IMR-90 (cell line): ENCODE data around the gene HMCN1. TPM values are rescaled to one million over a fixed set of nuclear protein-coding genes. Genes with fewer than 3 reads are reported as not detected.

Source experiments
- ATAC-seq: fragments of 200-7000 bp; cut with Tn5 transposase; 2 replicates; pipeline ENCODE4 v1.9.1; 2020; ENCODE audit warnings: low read depth, mild to moderate bottlenecking, moderate library complexity
- BruUV-seq: library from RNA; stranded (reverse); fragments of 400-500 nt; replicated peaks from 2 replicates; lab custom pipeline; 2021; lab: Mats Ljungman, UMichigan
- CTCF ChIA-PET: fragments of 300-600 bp; formaldehyde crosslinking; extraction: SDS; loops from one replicate; lab custom pipeline; 2021; ENCODE audit warnings: antibody characterized with exemption; lab: Yijun Ruan, JAX
- POLR2A ChIA-PET: fragments of 300-600 bp; sonication (Branson Sonifier 250); formaldehyde crosslinking; loops from one replicate; lab custom pipeline; 2022; ENCODE audit warnings: antibody characterized with exemption; ENCODE audit not compliant: unreplicated experiment; lab: Charles Lee
- DNase-seq: peaks from one replicate; pipeline ENCODE4 v3.0.0; 2013
- H2AFZ ChIP-seq: replicated peaks from 2 replicates; pipeline ENCODE3; 2013; ENCODE audit warnings: low read length, mild to moderate bottlenecking; ENCODE audit not compliant: poor library complexity
- H2AK5ac ChIP-seq: 2 replicates; pipeline ENCODE4 v1.6.1; 2013; ENCODE audit warnings: low read depth, low read length, inconsistent platforms
- H2AK9ac ChIP-seq: replicated peaks from 2 replicates; pipeline ENCODE3; 2013; ENCODE audit warnings: mild to moderate bottlenecking, low read depth, low read length, moderate library complexity; ENCODE audit not compliant: poor library complexity
- H2BK120ac ChIP-seq: 2 replicates; pipeline ENCODE4 v1.6.1; 2013; ENCODE audit warnings: low read depth, low read length, inconsistent platforms
- H2BK15ac ChIP-seq: 3 replicates; pipeline ENCODE4 v1.6.1; 2013; ENCODE audit warnings: low read depth, low read length, inconsistent platforms
- H2BK20ac ChIP-seq: 2 replicates; pipeline ENCODE4 v1.6.1; 2013; ENCODE audit warnings: low read depth, mild to moderate bottlenecking, inconsistent platforms, low read length, moderate library complexity
- H2BK5ac ChIP-seq: 2 replicates; pipeline ENCODE4 v1.6.1; 2013; ENCODE audit warnings: mild to moderate bottlenecking, low read depth, low read length, inconsistent platforms; ENCODE audit not compliant: poor library complexity, severe bottlenecking
- H3K14ac ChIP-seq: replicated peaks from 2 replicates; pipeline ENCODE4 v1.6.1; 2013; ENCODE audit warnings: low read depth, low read length, inconsistent platforms
- H3K18ac ChIP-seq: 2 replicates; pipeline ENCODE4 v1.6.1; 2013; ENCODE audit warnings: low read depth, low read length, control low read depth
- H3K23ac ChIP-seq: 2 replicates; pipeline ENCODE4 v1.6.1; 2013; ENCODE audit warnings: low read depth, low read length, inconsistent platforms
- H3K27ac ChIP-seq: 2 replicates; pipeline ENCODE4 v1.5.1; 2013; ENCODE audit warnings: mild to moderate bottlenecking, control low read depth, low read length; ENCODE audit not compliant: insufficient read depth
- H3K27me3 ChIP-seq: 2 replicates; pipeline ENCODE4 v1.6.1; 2013; ENCODE audit warnings: low read length; ENCODE audit not compliant: control insufficient read depth, insufficient read depth
- H3K36me3 ChIP-seq: 2 replicates; pipeline ENCODE4 v1.6.1; 2013; ENCODE audit warnings: low read length, mixed read lengths; ENCODE audit not compliant: control insufficient read depth, insufficient read depth
- H3K4ac ChIP-seq: 2 replicates; pipeline ENCODE4 v1.6.1; 2013; ENCODE audit warnings: low read depth, low read length, inconsistent platforms
- H3K4me1 ChIP-seq: 2 replicates; pipeline ENCODE4 v1.6.1; 2013; ENCODE audit warnings: low read length, mixed read lengths; ENCODE audit not compliant: control insufficient read depth, insufficient read depth
- H3K4me2 ChIP-seq: 2 replicates; pipeline ENCODE4 v1.6.1; 2013; ENCODE audit warnings: low read depth, mild to moderate bottlenecking, control low read depth, low read length, moderate library complexity
- H3K4me3 ChIP-seq: 2 replicates; pipeline ENCODE4 v1.5.1; 2013; ENCODE audit warnings: low read depth, mild to moderate bottlenecking, control low read depth, low read length, moderate library complexity; ENCODE audit not compliant: insufficient read depth
- H3K56ac ChIP-seq: 2 replicates; pipeline ENCODE4 v1.6.1; 2013; ENCODE audit warnings: low read length, inconsistent platforms; ENCODE audit not compliant: insufficient read depth; ENCODE audit errors: extremely low read depth
- H3K79me1 ChIP-seq, 2 experiments: 2 replicates each; pipeline ENCODE4 v1.6.1; 2013; ENCODE audit warnings: low read length in 2 of 2, inconsistent platforms in 1 of 2, low read depth in 1 of 2
- H3K9ac ChIP-seq: 2 replicates; pipeline ENCODE4 v1.6.1; 2013; ENCODE audit warnings: low read depth, low read length, control low read depth
- H3K9me1 ChIP-seq: 2 replicates; pipeline ENCODE4 v1.6.1; 2013; ENCODE audit warnings: low read length, inconsistent platforms; ENCODE audit not compliant: insufficient read depth
- H3K9me3 ChIP-seq: 2 replicates; pipeline ENCODE4 v1.6.1; 2013; ENCODE audit warnings: low read length; ENCODE audit not compliant: control insufficient read depth, insufficient read depth
- H4K20me1 ChIP-seq: 2 replicates; pipeline ENCODE4 v1.6.1; 2013; ENCODE audit warnings: low read length, inconsistent platforms; ENCODE audit not compliant: insufficient read depth
- H4K5ac ChIP-seq: 2 replicates; pipeline ENCODE4 v1.6.1; 2013; ENCODE audit warnings: mild to moderate bottlenecking, low read depth, low read length, control low read depth
- H4K8ac ChIP-seq, 2 experiments: 2 replicates each; pipeline ENCODE4 v1.6.1; 2013; ENCODE audit warnings: low read depth in 2 of 2, low read length in 2 of 2, control low read depth in 1 of 2, inconsistent platforms in 1 of 2
- H4K91ac ChIP-seq: 2 replicates; pipeline ENCODE4 v1.6.1; 2013; ENCODE audit warnings: low read depth, low read length, inconsistent platforms; ENCODE audit not compliant: insufficient read depth
- MXI1 ChIP-seq: IDR thresholded peaks from 2 replicates; pipeline ENCODE4 v1.6.1; 2012; ENCODE audit warnings: low read depth, mild to moderate bottlenecking, low read length, moderate library complexity, borderline replicate concordance
- RFX5 ChIP-seq: IDR thresholded peaks from 2 replicates; pipeline ENCODE4 v1.8.0; 2012; ENCODE audit warnings: low read depth, mild to moderate bottlenecking, low read length, moderate library complexity
- USF2 ChIP-seq: fragments of 150-350 bp; IDR thresholded peaks from 2 replicates; pipeline ENCODE4 v1.6.1; 2017; ENCODE audit warnings: mild to moderate bottlenecking, antibody characterized with exemption, low read length, low read depth
- WGBS, 2 experiments: methylation state at CpG; one replicate each; pipeline versions ENCODE4 v1.1.5 to v1.1.7; 2013; ENCODE audit warnings: missing lambda C conversion rate in 2 of 2; ENCODE audit not compliant: insufficient read length in 1 of 2; ENCODE audit errors: extremely low coverage in 2 of 2; 5-methylcytosine and 5-hydroxymethylcytosine counted together
- dilution Hi-C: fragments of 300-500 bp; cut with HindIII; formaldehyde crosslinking; loops from one replicate; pipeline ENCODE4 v1.14.3; 2018; ENCODE audit warnings: low sequenced_read_pairs; ENCODE audit not compliant: unreplicated experiment
- in situ Hi-C: fragments of 300-500 bp; cut with MboI; formaldehyde crosslinking; loops from 3 replicates; pipeline ENCODE4 v1.14.3; 2019; ENCODE audit warnings: low sequenced_read_pairs, inconsistent platforms, mixed read lengths
- intact Hi-C: fragments of 100-400 bp; cut with micrococcal nuclease; formaldehyde crosslinking; loops from 2 replicates; pipeline ENCODE4 v1.10.0; 2022
- polyA plus RNA-seq, 3 experiments: library from polyadenylated mRNA; depleted of rRNA; stranded (reverse); fragments of >200 nt; gene quantifications; 2 replicates each; pipeline ENCODE4 v1.2.3, GENCODE V29; 2012; ENCODE audit warnings: low replicate concordance in 1 of 3
- total RNA-seq: library from RNA; depleted of rRNA; stranded (reverse); fragments of >200 nt; gene quantifications from 2 replicates; pipeline ENCODE4 v1.2.3, GENCODE V29; 2012

HMCN1 gene
- total and polyA plus RNA-seq, 2 of the 4 experiments (the other 2 are of a cell fraction) = 6.1 to 11.7 TPM

- H3K4me1 ChIP-seq = no peaks in the 10 kb centered on the region
- in situ Hi-C loops (no loop called here), intact Hi-C loops (loop anchor here (10.0 kb wide), 1 partner anchor 48 kb away; no protein-coding TSS in a partner anchor), dilution Hi-C loops (no loop called here)
- H3K79me1 ChIP-seq = no peaks in the 10 kb centered on the region
- no CpG with 5 or more reads among the region's 1 CpG for WGBS, 2 experiments
- H4K8ac ChIP-seq = no peak overlapping the region
- no peak overlapping the region for H3K4me2 ChIP-seq
- no peak overlapping the region for H2BK5ac ChIP-seq
- no peak overlapping the region for H2BK15ac ChIP-seq
- no peaks in the 10 kb centered on the region for H3K27me3 ChIP-seq
- no peaks in the 10 kb centered on the region for H3K36me3 ChIP-seq
- H3K23ac ChIP-seq = no peak overlapping the region
- no peak overlapping the region for H2AFZ ChIP-seq
- H2AK5ac ChIP-seq = no peak overlapping the region
- ATAC-seq = no peak
- no peak overlapping the region for H4K5ac ChIP-seq
- H3K9ac ChIP-seq = no peak overlapping the region
- no peak for DNase-seq
- no peaks in the 10 kb centered on the region for H4K20me1 ChIP-seq
- no peak overlapping the region for H4K91ac ChIP-seq
- no TSS peak for BruUV-seq
- no peaks in the 10 kb centered on the region for H3K9me3 ChIP-seq
- ChIA-PET CTCF (interaction anchor here (0.8 to 0.9 kb wide), 2 partner anchors 9 to 46 kb away, joined by 3 to 4 read pairs; no protein-coding TSS in a partner anchor), POLR2A (no interaction called here)
- no peaks in the 10 kb centered on the region for H3K9me1 ChIP-seq
- H2BK120ac ChIP-seq = no peak overlapping the region
- H2AK9ac ChIP-seq = no peak overlapping the region
- no peak overlapping the region for H3K4me3 ChIP-seq
- no peak overlapping the region for H2BK20ac ChIP-seq
- H3K14ac ChIP-seq = no peak overlapping the region
- no peak overlapping the region for H3K4ac ChIP-seq
- H3K18ac ChIP-seq = no peak overlapping the region
- H3K56ac ChIP-seq = no peak overlapping the region
- TF ChIP-seq MXI1 (no peak), RFX5 (no peak), USF2 (no peak)
- no peak overlapping the region for H3K27ac ChIP-seq
These were observed 309.1 kb downstream of the HMCN1 start for GRCh38 chr1:186043296-186043695.
